ENCODE measurements around the gene ZNF85. TPM values are rescaled to one million over a fixed set of nuclear protein-coding genes. Genes with fewer than 3 reads are reported as not detected.
"Not testable (repeated sequence)": the region's sequence is repeated elsewhere in the genome, so short reads cannot be mapped to it uniquely, and the experiment has no call there.

Gene ZNF85
- 10 to 100 TPM; 22.7 to 25.0 TPM for total RNA-seq

DNA sequence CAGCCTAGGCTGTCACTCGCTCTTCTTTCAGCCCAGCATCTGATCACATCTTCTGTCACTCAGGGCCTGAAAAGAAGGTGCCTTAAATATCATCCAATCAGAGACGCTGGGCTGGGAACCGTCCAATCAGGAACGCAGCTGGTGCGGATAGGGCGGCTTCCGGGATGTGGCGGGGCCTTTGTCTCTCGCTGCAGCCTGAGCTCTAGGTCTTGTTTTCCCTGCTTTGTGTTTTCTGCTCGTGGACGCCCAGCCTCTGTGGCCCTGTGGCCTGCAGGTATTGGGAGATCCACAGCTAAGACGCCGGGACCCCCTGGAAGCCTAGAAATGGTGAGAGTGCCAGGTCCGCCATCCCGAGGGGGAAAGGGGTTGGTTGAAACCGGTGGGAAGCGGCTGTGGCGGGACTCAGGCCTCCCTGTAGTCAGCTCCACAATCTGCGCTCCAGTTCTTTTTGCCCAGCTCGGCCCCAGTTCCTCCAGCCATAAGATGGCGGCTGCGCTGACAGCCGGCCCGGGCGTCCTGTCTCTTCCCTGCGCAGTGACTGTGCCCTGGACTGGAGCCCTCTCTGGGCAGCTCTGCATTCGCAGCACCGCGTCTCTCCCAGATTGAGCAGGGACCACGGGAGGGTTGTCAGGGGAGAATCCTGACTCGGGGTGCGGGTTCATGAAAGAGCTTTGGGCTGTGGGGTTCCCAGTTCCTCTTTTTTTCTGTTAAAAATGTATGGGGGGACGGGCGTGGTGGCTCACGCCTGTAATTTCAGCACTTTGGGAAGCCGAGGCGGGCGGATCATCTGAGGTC lies at the start of gene ZNF85:
ZNF85 (plus strand) TSS at position 175 of the 795 bp plus-strand sequence; CDS start at position 325, 150 bp downstream.
- H3K27ac Mint-ChIP-seq, result peak within 1 kb of the TSS; percentile 99

DNA sequence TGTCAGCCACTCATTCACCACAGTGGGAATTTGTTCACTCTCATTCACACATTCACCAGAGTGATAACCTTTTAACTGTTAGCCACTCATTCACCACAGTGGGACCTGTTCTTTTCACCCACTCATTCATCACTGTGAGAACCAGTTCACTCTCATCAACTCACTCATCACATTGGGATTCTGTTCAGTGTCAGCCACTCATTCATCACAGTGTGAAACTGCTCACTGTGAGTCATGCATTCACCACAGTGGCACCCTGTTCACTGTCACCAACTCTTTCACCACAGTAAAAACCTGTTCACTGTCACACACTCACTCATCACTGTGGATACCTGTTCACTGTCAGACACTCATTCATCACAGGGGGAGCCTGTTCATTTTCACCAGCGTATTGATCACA lies 43.5 kb upstream of the ZNF85 start:
- Mint-ChIP-seq H3K27me3 (peaks cover 2% of the 10 kb centered on the region), H3K27ac (no peak overlapping the region), H3K4me3 (no peak overlapping the region), H3K36me3 (peaks cover 16% of the 10 kb centered on the region), H3K9me3 (peaks cover 85% of the 10 kb centered on the region), H3K4me1 (no peaks in the 10 kb centered on the region)
- ATAC-seq (ENCODE audit: low read depth), result no peak
- DNase-seq, result no peak
- POLR2A ChIA-PET, result no interaction called here

More for the DNA sequence above, at the start of gene ZNF85:
- DNase-seq, result peak; percentile 85
- H3K9me3 Mint-ChIP-seq, result peaks cover 11% of the 10 kb centered on the region
- peaks cover 13% of the 10 kb centered on the region for H3K4me1 Mint-ChIP-seq
- peak within 1 kb of the TSS; percentile 97 for H3K4me3 Mint-ChIP-seq
- H3K36me3 Mint-ChIP-seq, result peaks cover 37% of the 10 kb centered on the region
- POLR2A ChIA-PET, result interaction anchor here (0.6 to 2.2 kb wide), 19 partner anchors 10 to 1057 kb away, joined by 3 to 29 read pairs (median 8); partner anchors contain the start of genes ZNF253, ZNF429, ZNF430 and ZNF431
- peak; percentile 99 for ATAC-seq (ENCODE audit: low read depth)
- H3K27me3 Mint-ChIP-seq, result no peaks in the 10 kb centered on the region

DNA sequence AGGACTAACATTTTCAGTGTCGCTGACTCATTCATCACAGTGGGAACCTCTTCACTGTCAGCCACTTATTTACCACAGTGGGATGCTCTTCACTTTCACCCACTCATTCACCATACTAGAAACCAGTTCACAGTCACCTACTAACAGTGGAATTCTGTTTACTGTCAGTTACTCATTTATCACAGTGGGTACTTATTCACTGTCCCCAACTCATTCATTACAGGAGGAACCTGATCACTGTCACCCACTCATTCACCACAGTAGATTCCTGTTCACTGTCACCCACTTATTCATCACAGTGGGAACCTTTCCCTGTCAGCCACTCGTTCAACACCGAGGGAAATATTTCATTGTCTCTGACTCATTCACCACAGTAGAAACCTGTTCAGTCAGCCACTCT lies 10.1 kb upstream of the ZNF85 start:
- H3K27ac Mint-ChIP-seq, result no peak overlapping the region
- H3K4me1 Mint-ChIP-seq, result peaks cover 2% of the 10 kb centered on the region
- POLR2A ChIA-PET, result no interaction called here
- H3K36me3 Mint-ChIP-seq, result peaks cover 15% of the 10 kb centered on the region
- no peaks in the 10 kb centered on the region for H3K27me3 Mint-ChIP-seq
- H3K4me3 Mint-ChIP-seq, result no peak overlapping the region
- ATAC-seq (ENCODE audit: low read depth), result no peak
- H3K9me3 Mint-ChIP-seq, result peaks cover 70% of the 10 kb centered on the region
- DNase-seq, result no peak

DNA sequence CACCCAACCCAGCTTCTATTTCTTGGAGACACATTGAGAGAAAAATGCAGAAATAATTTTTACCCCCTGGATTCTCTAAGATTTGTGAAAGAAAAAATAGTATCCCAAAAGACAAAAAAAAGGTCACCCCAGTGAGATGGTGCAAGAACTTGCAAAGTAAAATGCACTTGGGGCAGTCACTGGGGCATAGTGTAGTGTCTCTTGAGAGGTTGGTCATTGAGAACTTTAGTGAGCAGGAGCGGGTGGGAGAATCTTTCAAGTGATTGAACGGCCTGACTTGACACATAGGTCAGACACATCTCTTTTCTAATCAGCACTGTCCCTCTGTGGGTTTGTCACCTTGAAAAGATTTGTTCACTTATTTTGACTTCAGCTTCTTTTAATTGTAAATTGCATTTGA lies 2.4 kb downstream of the ZNF85 start:
- no peak overlapping the region for H3K27ac Mint-ChIP-seq
- H3K4me3 Mint-ChIP-seq, result no peak overlapping the region
- POLR2A ChIA-PET, result interaction anchor here (0.6 kb wide), 1 partner anchor 60 kb away, joined by 3 read pairs; no protein-coding TSS in a partner anchor
- H3K27me3 Mint-ChIP-seq, result no peaks in the 10 kb centered on the region
- peaks cover 51% of the 10 kb centered on the region for H3K36me3 Mint-ChIP-seq
- no peak for ATAC-seq (ENCODE audit: low read depth)
- DNase-seq, result no peak
- peaks cover 16% of the 10 kb centered on the region for H3K9me3 Mint-ChIP-seq
- H3K4me1 Mint-ChIP-seq, result peaks cover 13% of the 10 kb centered on the region

DNA sequence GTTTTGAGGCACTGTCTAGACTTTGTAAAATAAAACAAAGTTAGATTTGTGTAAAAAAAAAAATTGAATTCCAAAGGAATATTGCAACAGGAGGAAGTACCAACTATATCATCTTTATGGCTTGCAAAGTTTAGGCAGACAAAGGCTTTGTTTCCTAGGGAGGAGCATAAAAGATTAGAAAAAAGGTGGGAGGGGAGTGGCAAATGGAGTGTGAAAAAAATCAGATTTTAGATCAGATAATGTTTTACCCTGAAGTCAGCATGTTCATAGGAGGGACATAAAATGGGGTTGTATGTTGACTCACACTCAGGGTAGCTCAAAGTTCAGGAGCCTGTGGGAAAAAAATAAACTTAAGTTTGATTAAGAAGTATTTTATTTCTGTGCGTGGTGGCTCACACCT lies 3.7 kb downstream of the ZNF85 start:
- Mint-ChIP-seq H3K27ac (no peak overlapping the region), H3K27me3 (no peaks in the 10 kb centered on the region), H3K4me3 (no peak overlapping the region), H3K36me3 (peaks cover 60% of the 10 kb centered on the region), H3K4me1 (peaks cover 13% of the 10 kb centered on the region), H3K9me3 (peaks cover 16% of the 10 kb centered on the region)
- POLR2A ChIA-PET, result no interaction called here
- ATAC-seq (ENCODE audit: low read depth), result no peak
- DNase-seq, result no peak

DNA sequence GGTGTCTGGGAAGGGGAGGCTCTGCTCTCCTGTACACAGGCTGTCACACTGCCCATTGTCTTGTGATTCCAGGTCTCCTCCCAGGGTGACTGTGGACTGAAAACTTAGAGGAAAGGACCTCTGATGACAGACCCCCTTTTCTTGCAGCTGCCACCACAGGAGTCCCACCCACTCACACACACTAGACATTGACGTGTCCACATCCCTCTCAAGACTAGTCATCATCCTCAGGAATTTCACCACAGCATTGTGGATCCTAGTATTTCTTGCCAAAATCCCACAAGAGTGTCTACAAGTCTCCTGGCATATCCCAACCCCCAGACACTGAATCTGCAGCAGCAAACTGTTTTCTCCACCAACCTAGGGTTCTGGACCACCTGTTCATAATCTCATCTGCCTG lies 5.3 kb downstream of the ZNF85 start:
- Mint-ChIP-seq H3K4me1 (peaks cover 12% of the 10 kb centered on the region), H3K27me3 (no peaks in the 10 kb centered on the region), H3K36me3 (peaks cover 68% of the 10 kb centered on the region), H3K4me3 (no peak overlapping the region), H3K9me3 (peaks cover 16% of the 10 kb centered on the region), H3K27ac (no peak overlapping the region)
- POLR2A ChIA-PET, result interaction anchor here (0.7 kb wide), 1 partner anchor 401 kb away, joined by 3 read pairs; the partner anchor contains the start of gene ZNF708
- DNase-seq, result no peak
- no peak for ATAC-seq (ENCODE audit: low read depth)

DNA sequence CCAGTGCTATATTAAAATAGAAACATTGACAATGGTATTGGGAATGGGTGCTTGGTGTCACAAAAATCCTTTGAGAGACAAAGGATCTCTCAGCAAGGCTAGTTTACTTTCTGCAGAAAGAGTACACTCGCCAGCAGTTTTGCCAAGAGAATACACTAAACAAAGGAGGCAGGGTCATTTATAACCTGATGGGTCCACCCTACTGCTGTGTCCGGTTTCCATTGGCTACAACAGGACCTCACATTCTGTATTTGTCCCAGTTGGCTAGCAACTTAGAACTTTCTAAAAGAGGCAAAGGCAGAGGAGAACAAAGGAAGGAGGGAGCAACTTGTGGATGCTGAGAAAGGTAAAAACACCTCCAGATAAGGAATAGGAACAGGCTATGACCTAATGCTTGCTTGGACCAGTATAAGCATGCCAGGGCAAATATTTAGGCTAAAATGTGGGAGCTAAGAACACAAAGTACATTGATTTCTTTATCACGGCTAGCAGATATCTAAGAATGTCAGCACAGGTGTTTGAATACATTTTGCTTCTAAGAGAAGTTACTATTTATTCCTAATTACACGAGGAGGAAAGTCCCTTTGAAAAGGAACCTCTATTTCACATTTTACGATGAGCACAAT lies 13.4 kb downstream of the ZNF85 start:
- H3K4me1 Mint-ChIP-seq; H3K4me3 Mint-ChIP-seq; POLR2A ChIA-PET; H3K27ac Mint-ChIP-seq; DNase-seq; H3K27me3 Mint-ChIP-seq; ATAC-seq (ENCODE audit: low read depth): not testable (repeated sequence)
- Mint-ChIP-seq H3K9me3 (peaks cover 12% of the 10 kb centered on the region), H3K36me3 (peaks cover 75% of the 10 kb centered on the region)

DNA sequence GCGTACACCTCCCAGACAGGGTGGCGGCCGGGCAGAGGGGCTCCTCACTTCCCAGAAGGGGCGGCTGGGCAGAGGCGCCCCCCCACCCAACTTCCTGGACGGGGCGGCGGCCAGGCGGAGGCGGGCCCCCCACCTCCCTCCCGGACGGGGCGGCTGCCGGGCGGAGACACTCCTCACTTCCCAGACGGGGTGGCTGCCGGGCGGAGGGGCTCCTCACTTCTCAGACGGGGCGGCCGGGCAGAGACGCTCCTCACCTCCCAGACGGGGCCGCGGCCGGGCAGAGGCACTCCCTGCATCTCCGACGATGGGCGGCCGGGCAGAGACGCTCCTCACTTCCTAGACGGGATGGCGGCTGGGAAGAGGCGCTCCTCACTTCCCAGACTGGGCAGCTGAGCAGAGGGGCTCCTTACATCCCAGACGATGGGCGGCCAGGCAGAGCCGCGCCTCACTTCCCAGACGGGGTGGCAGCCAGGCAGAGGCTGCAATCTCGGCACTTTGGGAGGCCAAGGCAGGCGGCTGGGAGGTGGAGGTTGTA lies 29.6 kb downstream of the ZNF85 start:
- ATAC-seq (ENCODE audit: low read depth); DNase-seq; H3K27ac Mint-ChIP-seq; H3K4me1 Mint-ChIP-seq; POLR2A ChIA-PET; H3K4me3 Mint-ChIP-seq; H3K27me3 Mint-ChIP-seq: not testable (repeated sequence)
- Mint-ChIP-seq H3K36me3 (peaks cover 27% of the 10 kb centered on the region), H3K9me3 (peaks cover 21% of the 10 kb centered on the region)

DNA sequence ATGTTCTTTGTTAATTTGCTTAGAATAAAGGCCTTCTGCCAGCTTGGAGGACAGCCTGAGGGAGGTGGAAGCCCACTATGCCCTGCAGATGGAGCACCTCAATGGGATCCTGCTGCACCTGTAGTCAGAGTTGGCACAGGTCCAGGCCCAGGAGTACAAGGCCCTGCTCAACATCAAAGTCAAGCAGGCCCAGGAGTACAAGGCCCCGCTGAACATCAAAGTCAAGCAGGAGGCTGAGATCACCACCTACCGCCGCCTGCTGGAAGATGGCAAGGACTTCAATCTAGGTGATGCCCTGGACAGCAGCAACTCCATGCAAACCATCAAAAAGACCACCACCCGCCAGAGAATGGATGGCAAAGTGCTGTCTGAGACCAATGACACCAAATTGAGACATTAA lies 41.7 kb downstream of the ZNF85 start:
- POLR2A ChIA-PET, result no interaction called here
- no peak for ATAC-seq (ENCODE audit: low read depth)

DNA sequence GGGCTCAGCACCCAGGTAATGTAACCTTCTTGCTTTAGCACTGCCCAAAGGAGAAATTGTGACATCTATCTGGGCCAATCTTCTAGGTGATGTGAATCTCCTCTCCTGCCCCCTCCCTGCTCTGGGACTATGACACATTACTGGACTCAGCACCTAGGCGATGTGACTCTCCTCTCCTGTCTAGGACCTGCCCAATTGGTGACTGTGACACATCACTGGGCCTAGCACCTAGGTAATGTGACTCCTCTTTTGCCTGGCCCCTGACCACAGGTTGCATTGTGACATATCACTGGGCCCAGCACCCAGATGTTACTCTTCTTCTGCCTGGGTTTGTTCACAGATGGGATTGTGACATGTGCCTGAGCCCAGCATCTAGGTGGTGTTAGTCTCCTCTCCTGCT lies 45.0 kb downstream of the ZNF85 start:
- ATAC-seq (ENCODE audit: low read depth) (no peak), DNase-seq (no peak)
- Mint-ChIP-seq H3K9me3 (peaks cover 15% of the 10 kb centered on the region), H3K36me3 (no peaks in the 10 kb centered on the region), H3K4me1 (no peaks in the 10 kb centered on the region), H3K27ac (no peak overlapping the region), H3K27me3 (no peaks in the 10 kb centered on the region), H3K4me3 (no peak overlapping the region)
- POLR2A ChIA-PET, result no interaction called here

More for the DNA sequence above, 41.7 kb downstream of the ZNF85 start:
- no peaks in the 10 kb centered on the region for H3K36me3 Mint-ChIP-seq
- DNase-seq, result no peak
- no peaks in the 10 kb centered on the region for H3K27me3 Mint-ChIP-seq
- H3K9me3 Mint-ChIP-seq, result peaks cover 16% of the 10 kb centered on the region
- no peak overlapping the region for H3K4me3 Mint-ChIP-seq
- no peaks in the 10 kb centered on the region for H3K4me1 Mint-ChIP-seq
- H3K27ac Mint-ChIP-seq, result no peak overlapping the region

DNA sequence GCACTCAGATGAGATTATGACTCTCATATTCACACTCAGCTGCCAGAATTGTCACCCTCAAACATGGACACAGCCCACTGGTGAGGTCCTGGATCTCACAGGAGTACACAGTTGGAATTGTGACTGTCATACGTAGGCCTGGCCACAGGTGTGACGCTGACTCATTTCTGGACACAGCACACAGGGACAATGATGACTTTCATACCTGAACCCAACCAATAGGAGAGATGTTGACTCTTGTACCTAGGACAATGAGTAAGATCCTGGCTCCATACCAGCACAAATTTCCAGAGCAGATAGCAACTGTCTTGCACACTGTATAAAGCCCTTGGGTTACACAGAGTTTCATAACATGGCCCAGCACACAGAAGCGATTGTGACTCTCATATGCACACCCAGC lies 46.4 kb downstream of the ZNF85 start:
- Mint-ChIP-seq H3K4me1 (peaks cover 4% of the 10 kb centered on the region), H3K36me3 (no peaks in the 10 kb centered on the region), H3K27ac (no peak overlapping the region), H3K4me3 (no peak overlapping the region), H3K27me3 (no peaks in the 10 kb centered on the region), H3K9me3 (peaks cover 14% of the 10 kb centered on the region)
- POLR2A ChIA-PET, result no interaction called here
- ATAC-seq (ENCODE audit: low read depth), result no peak
- DNase-seq, result no peak

DNA sequence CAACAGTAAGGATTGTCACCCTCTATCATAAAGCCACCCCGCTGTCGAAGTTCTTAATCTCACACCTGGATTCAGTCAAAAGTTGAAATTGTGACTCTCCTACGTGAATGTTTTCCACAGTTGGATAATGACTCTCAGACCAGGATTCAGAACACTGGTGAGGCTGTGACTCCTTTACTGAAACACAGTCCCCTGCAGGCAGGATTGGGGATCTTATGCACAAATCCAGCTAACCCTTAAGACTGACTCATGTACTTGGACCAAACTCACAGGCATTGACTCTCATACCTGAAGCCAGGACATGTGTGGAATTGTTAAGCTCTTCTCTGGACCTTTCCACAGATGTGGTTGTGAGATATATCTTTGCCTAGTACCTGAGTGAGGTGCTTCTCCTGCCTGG lies 46.8 kb downstream of the ZNF85 start:
- no peak for ATAC-seq (ENCODE audit: low read depth)
- POLR2A ChIA-PET, result no interaction called here
- Mint-ChIP-seq H3K9me3 (peaks cover 14% of the 10 kb centered on the region), H3K36me3 (no peaks in the 10 kb centered on the region), H3K27ac (no peak overlapping the region), H3K27me3 (no peaks in the 10 kb centered on the region), H3K4me1 (peaks cover 4% of the 10 kb centered on the region), H3K4me3 (no peak overlapping the region)
- DNase-seq, result no peak

DNA sequence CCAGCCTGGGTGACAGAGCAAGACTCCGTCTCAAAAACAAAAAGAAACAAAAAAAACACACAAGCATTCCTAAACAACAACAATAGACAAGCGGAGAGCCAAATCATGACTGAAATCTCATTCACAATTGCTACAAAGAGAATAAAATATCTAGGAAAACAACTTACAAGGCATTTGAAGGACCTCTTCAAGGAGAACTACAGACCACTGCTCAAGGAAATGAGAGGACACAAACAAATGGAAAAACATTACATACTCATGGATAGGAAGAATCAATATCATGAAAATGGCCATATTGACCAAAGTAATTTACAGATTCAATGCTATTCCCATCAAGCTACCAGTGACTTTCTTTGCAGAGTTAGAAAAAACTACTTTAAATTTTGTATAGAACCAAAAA lies 69.7 kb downstream of the ZNF85 start:
- POLR2A ChIA-PET; H3K36me3 Mint-ChIP-seq; H3K4me1 Mint-ChIP-seq; DNase-seq; H3K27ac Mint-ChIP-seq; ATAC-seq (ENCODE audit: low read depth); H3K27me3 Mint-ChIP-seq; H3K4me3 Mint-ChIP-seq: not testable (repeated sequence)
- peaks cover 31% of the 10 kb centered on the region for H3K9me3 Mint-ChIP-seq

All from activated naive CD8-positive, alpha-beta T cell treated with anti-CD3 and anti-CD28 coated beads, Interleukin-2, amount 10 ng/mL, durations not matched to agents 7 days and 5 days (primary cell).